ENCODE measurements around the gene NFIX.

Gene NFIX

GRCh38 chr19:13074378-13074777, 79.1 kb downstream of the NFIX start:
- no peak for DNase-seq (ENCODE audit: low spot score)

DNA sequence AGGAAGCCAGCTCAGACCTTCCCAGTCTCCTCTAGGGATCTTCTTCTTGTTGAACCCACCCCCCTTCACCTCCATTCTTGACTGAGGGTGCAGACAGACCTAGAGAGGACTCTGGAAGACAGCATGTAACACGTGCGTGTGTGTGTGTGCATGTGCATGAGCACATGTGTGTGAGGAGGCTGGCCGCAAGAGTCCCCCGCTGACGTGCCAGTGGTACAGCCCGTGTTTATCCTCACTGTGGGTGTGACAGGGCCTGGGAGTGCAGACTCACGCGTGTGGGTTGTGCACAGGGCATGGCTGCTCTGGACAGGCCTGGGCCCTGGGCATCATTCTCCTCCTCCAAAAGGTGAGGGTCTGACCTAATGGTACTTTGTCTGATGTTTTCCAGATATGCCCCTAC, 81.0 kb downstream of the NFIX start:
- no peak for DNase-seq (ENCODE audit: low spot score)

- DNase-seq (ENCODE audit: low spot score) = no peak
Observed at GRCh38 chr19:13076787-13077186, 81.5 kb downstream of the NFIX start.

GRCh38 chr19:13077240-13077639, 82.0 kb downstream of the NFIX start:
- no peak for DNase-seq (ENCODE audit: low spot score)

GRCh38 chr19:13078381-13078780, 83.1 kb downstream of the NFIX start:
- no peak for DNase-seq (ENCODE audit: low spot score)

DNA sequence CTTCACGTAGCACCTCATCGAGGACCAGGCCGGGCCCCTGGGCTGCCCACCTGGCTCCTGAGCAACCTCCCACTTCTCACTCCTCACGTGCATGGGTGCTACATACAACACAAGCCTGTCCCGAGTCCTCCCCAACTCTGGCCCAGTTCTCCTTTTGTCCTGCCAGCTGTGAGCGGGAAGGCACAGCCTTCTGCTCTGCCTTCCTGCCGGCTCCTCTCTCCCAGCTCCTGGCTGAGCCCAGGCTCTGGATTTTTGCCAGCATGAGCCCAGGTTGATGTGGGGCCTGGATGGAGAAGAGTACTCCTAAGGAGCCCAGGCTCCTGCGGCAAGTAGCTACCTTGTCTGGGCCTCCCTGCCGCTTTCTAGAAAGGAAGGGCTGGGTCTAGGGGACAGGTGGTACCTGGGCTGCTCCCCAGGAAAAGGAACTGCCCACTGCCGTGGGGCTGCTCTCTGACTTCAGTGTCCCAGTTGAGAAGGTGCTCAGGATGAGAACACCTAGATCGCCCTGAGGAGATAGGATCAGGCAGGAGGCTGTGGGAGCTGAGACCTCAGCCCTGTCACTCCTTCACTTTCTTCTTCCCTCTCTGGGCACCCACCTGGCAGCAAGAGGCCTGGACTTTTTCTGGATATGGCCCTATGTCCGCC, 83.7 kb downstream of the NFIX start:
- DNase-seq (ENCODE audit: low spot score) = no peak

DNA sequence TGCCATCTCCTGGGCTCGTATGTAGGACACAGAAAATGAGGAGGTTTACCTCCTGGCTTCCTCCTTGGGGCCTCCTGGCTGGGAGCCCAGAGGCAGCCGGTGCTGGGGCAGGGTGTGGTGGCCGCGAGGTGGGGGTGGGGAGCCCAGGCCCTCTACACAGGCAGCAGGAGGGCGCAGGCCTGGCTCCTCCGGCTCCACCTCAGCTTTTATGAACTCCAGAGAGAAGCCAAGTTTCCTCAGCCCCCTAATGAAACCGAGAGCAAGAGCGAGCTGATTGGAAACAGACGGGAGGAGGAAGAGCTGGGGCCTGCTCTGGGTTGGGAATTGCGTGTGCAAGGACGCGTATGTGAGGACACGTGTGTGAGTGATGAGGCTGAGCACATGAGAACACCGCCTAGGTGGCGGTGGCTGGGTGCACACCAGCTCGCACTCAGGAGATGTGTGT, 84.3 kb downstream of the NFIX start:
- DNase-seq (ENCODE audit: low spot score) = peak; percentile 79

DNA sequence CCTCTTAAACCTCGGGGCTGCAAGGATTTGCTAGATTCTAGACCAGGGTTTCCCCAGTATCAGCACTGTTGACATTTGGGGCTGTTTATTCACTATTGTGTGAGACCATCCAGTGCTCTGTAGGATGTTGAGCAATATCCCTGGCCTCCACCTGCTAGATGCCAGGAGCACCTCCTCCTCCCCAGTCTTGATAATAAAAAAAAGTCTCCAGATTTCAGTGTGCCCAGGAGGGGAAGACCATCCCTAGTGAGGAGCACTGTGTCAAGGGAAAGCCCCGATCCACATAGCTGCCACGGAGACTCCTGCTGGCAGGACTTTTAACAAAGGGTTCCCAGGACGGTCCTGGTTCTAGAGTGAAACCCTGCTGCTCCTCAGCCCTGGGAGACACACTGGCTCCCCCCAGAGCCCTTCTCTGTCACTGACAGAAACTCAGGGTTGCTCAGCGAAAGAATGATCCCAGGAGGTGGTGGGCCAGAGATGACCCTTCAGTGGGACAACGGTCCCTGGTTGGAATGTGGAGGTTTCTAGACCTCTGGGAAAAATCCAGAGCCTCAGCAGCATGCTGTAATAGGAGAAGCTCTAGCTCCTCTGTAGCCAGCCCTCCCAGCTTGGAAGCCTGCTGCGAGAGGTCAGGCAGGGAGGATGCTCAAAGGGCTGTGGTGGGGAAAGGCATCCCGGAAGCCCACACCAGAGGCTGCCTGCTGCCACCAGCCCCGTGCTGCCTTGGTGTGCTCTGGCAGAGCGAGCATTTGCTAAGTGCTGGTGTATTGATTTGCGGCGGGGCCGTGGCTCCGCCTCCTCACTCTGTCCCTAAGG, 87.1 kb downstream of the NFIX start:
- DNase-seq (ENCODE audit: low spot score) = peak; percentile 55

DNA sequence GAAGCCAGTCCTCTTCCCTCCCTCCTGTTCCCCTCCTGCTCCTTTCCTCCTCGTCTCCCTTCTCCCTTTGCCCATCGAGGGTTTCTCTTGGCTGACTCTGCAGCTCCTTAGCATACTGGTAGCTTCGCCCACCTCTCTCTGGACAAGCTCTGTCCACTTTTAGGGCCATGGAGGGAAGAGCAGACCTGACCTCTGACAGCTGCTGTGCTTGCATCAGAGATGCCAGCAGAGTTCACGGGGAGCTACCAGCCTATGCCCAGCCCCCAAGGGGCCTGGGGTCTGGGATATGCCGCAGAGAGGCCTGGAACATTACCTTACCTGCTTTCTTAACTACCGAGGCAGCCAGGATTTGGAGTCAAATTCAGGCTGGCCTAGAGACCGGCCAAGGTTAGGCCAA, 87.7 kb downstream of the NFIX start:
- DNase-seq (ENCODE audit: low spot score) = no peak

DNA sequence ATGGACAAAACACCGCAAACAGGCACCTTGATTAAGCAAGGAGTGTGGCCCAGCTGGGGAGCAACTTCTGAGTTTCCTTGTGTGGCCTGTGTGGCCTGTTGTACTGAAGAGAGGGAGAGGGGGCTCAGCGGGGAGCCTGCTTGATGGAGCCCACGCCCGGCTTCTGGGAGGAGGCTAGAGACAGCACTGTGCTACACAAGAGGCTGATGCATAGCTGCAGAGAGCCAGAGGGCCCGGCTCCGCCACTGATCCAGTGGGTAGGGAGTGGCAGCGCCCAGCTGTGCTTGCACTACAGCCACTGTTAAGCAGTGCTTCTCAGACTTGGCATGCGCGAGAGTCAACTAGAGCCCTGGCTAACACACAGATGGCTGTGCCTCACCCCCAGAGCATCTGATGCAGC, 88.4 kb downstream of the NFIX start:
- no peak for DNase-seq (ENCODE audit: low spot score)

DNA sequence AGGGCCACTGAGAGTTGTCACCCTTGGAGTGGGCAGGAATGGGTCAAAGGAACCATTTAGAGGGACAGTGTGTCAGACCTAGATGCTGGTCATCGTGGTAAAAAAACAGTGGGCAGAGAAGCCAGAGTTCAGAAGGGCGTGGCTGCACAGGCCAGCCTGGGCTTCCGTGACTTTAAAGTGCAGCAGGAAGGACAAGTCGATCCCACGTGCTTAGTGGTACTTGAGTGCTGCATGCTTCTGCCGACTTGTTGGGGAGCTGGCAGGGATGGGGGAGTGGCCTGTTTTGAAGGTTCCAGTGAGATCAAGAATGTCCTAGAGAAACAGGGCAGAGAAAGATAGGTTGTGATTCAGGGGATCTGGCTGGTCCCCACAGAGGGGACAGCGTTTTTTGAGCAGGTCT, 90.4 kb downstream of the NFIX start:
- DNase-seq (ENCODE audit: low spot score) = no peak

- no peak for DNase-seq (ENCODE audit: low spot score)
Observed at GRCh38 chr19:13086341-13086740, 91.1 kb downstream of the NFIX start.

GRCh38 chr19:13087295-13087694, 92.0 kb downstream of the NFIX start:
- DNase-seq (ENCODE audit: low spot score) = no peak

- DNase-seq (ENCODE audit: low spot score) = no peak
Observed at GRCh38 chr19:13087795-13088537, 92.7 kb downstream of the NFIX start.

GRCh38 chr19:13089139-13089856, 94.0 kb downstream of the NFIX start:
- DNase-seq (ENCODE audit: low spot score) = no peak

DNA sequence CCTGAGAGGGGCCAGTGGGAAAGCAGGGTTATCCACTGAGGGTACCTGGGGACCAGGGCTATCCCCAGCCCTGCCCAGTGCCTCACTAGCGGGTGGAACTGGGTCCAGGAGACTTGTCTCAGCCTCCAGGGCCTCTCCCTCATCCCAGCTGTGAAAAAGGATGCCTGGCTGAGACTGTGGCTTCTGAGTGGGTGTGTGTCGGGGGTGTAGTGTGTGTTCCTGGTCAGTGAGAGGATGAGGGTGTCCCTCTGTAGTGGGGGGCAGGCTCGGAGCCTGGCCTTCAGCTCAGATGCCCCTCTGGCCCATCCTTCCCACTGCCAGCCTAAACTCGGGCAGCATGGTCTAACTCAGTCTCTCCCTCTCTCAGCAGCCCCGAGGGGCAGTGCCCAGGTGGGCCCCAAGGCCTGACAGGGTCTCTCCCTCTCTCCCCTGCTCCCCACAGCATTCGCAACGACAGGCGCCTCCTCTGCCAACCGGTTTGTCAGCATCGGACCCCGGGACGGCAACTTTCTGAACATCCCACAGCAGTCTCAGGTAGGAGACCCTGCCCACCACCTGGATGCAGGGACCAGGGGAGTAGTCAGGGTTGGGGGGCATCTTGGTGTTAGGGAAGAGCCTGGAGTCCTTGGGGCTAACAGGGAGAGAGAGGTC, 94.7 kb downstream of the NFIX start:
- DNase-seq (ENCODE audit: low spot score) = no peak

DNA sequence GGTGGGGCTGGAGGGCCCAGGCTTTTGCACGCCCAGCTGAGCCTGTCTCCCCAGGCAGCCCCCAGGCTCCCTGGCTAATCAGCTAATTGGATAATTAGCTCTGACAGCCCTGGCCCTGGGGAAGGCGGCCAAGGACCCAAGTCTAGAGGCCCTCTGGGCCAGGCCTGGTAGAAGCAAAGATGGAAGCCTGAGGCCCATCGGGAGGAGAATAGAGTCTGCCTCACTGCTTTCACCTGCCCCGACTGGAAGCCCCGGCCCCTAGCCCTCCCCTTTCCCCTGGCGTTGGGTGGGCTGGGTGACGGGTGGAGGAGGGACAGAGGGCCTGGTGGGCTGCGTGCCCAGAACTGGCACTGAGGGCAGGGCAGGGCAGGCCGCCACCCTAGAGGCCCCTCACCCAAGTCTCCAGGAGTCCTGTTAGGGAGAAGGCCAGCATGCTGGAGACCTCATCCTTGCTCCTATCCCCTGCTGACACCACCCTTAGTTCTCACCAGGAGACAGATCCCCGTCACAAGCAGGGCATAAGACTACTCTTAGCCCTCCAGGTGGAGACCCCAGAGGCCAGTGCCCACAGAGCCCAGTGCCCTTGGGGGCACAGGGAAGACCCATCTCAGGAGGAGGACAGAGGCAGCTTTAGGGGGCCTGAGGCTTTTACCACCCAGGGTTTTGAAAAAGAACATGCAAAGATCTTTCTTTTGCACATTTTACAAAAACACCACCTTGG, 95.4 kb downstream of the NFIX start:
- no peak for DNase-seq (ENCODE audit: low spot score)

DNA sequence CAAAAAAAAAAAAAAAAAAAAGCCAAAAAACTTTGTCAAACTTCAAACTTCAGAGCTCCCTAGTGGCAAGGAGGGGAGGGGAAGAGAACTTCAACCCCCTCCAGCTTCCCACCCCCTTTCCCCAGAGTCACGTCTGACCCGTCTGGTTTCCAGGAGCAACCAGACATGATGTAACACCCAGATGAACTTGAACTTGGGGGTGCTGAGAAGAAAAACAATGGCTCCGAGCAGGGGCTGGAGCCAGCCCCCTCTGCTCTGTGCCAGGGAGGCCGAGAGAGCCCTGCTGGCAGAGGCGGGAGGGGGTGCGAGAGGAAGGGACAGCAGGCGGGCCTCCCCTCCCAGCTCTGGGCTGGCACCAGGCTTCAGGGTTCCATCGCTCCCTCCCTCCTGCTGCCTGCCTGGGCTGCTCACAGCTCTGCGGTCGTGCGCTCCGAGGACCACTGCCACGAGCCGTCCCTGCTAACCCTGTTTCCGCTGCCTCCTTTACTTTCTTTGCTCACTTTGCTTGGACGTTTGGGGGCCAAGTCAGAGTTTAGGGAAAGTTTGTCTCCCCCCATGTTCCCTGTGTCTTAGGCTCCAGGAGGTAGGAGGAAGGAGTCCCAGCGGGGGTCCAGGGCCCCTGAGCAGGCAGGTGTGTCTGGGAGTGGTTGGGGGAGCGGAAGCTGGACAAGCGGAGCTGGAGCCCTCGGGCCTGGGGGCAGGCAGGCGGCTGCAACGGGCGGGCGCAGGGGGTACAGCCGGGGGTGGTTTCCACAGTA, 96.3 kb downstream of the NFIX start:
- peak; percentile 94 for DNase-seq (ENCODE audit: low spot score)

GRCh38 chr19:13092158-13092543, 96.9 kb downstream of the NFIX start:
- DNase-seq (ENCODE audit: low spot score) = no peak

GRCh38 chr19:13092606-13093235, 97.4 kb downstream of the NFIX start:
- DNase-seq (ENCODE audit: low spot score) = no peak
